Neuronal stem cell (in vitro differentiated cells): ENCODE results near the gene PTGES2.

Experiments used
- DNase-seq: peaks from one replicate; pipeline ENCODE4 v3.0.0-alpha.2; 2013; ENCODE audit warnings: low spot score
- H2AFZ ChIP-seq: one replicate; pipeline ENCODE4 v1.6.1; 2013; ENCODE audit warnings: mild to moderate bottlenecking, low read length, inconsistent platforms
- H2AK5ac ChIP-seq: 2 replicates; pipeline ENCODE4 v1.6.1; 2013; ENCODE audit warnings: low read depth, mild to moderate bottlenecking, inconsistent platforms, low read length, moderate library complexity, mixed read lengths
- H2BK120ac ChIP-seq: 2 replicates; pipeline ENCODE4 v1.6.1; 2013; ENCODE audit warnings: low read depth, mild to moderate bottlenecking, inconsistent platforms, low read length, moderate library complexity, mixed read lengths
- H2BK12ac ChIP-seq: one replicate; pipeline ENCODE4 v1.6.1; 2013; ENCODE audit warnings: low read length, inconsistent platforms
- H2BK15ac ChIP-seq: 2 replicates; pipeline ENCODE4 v1.6.1; 2013; ENCODE audit warnings: mild to moderate bottlenecking, low read length, inconsistent platforms, mixed read lengths
- H2BK5ac ChIP-seq: one replicate; pipeline ENCODE4 v1.6.1; 2013; ENCODE audit warnings: inconsistent platforms, mild to moderate bottlenecking, low read length, moderate library complexity
- H3K14ac ChIP-seq: one replicate; pipeline ENCODE4 v1.6.1; 2013; ENCODE audit warnings: low read length, inconsistent platforms
- H3K18ac ChIP-seq: 2 replicates; pipeline ENCODE4 v1.6.1; 2013; ENCODE audit warnings: low read length, inconsistent platforms
- H3K23ac ChIP-seq: 2 replicates; pipeline ENCODE4 v1.6.1; 2013; ENCODE audit warnings: low read depth, mild to moderate bottlenecking, mixed read lengths, low read length, inconsistent platforms; ENCODE audit not compliant: poor library complexity
- H3K27ac ChIP-seq: replicated peaks from 3 replicates; pipeline ENCODE4 v1.5.1; 2013; ENCODE audit warnings: low read length, inconsistent platforms
- H3K27me3 ChIP-seq, 3 experiments: 2 replicates each; pipeline ENCODE4 v1.6.1; 2013; ENCODE audit warnings: low read length in 3 of 3, mild to moderate bottlenecking in 2 of 3, inconsistent platforms in 1 of 3, low read depth in 1 of 3, mixed read lengths in 1 of 3, moderate library complexity in 1 of 3; ENCODE audit not compliant: control insufficient read depth in 3 of 3, insufficient read depth in 3 of 3
- H3K36me3 ChIP-seq, 2 donors: replicated peaks in 1 of 2; 2 replicates each; pipeline ENCODE4 v1.6.1; 2013; ENCODE audit warnings: low read length in 2 of 2; ENCODE audit not compliant: control insufficient read depth in 2 of 2, insufficient read depth in 2 of 2
- H3K4ac ChIP-seq: 2 replicates; pipeline ENCODE4 v1.6.1; 2013; ENCODE audit warnings: inconsistent platforms, mild to moderate bottlenecking, low read length, moderate library complexity
- H3K4me1 ChIP-seq, 2 donors: 1 replicate in 1 of 2; 2 replicates in 1 of 2; pipeline ENCODE4 v1.6.1; 2013; ENCODE audit warnings: low read length in 2 of 2, low read depth in 1 of 2; ENCODE audit not compliant: control insufficient read depth in 2 of 2, insufficient read depth in 1 of 2
- H3K4me2 ChIP-seq: one replicate; pipeline ENCODE4 v1.6.1; 2013; ENCODE audit warnings: mild to moderate bottlenecking, low read length, inconsistent platforms; ENCODE audit not compliant: insufficient read depth, poor library complexity, severe bottlenecking
- H3K4me3 ChIP-seq, 2 donors: 2 replicates each; pipeline ENCODE4 v1.5.1; 2013; ENCODE audit warnings: low read length in 2 of 2, mild to moderate bottlenecking in 2 of 2, inconsistent platforms in 1 of 2, moderate library complexity in 1 of 2
- H3K79me1 ChIP-seq: one replicate; pipeline ENCODE4 v1.6.1; 2013; ENCODE audit warnings: low read depth, mild to moderate bottlenecking, inconsistent platforms, low read length, moderate library complexity
- H3K9ac ChIP-seq: one replicate; pipeline ENCODE4 v1.6.1; 2013; ENCODE audit warnings: mild to moderate bottlenecking, low read depth, low read length, inconsistent platforms; ENCODE audit not compliant: poor library complexity
- H3K9me3 ChIP-seq, 2 donors: replicated peaks in 1 of 2; 2 replicates each; pipeline versions ENCODE3 to v1.6.1; 2013; ENCODE audit warnings: low read length in 2 of 2, mild to moderate bottlenecking in 2 of 2, inconsistent platforms in 1 of 2, low read depth in 1 of 2, mixed read lengths in 1 of 2, moderate library complexity in 1 of 2; ENCODE audit not compliant: control insufficient read depth in 2 of 2, insufficient read depth in 1 of 2
- H4K8ac ChIP-seq: one replicate; pipeline ENCODE4 v1.6.1; 2013; ENCODE audit warnings: low read depth, mild to moderate bottlenecking, inconsistent platforms, low read length, moderate library complexity
- H4K91ac ChIP-seq: one replicate; pipeline ENCODE4 v1.6.1; 2013; ENCODE audit warnings: low read length, low read depth, mild to moderate bottlenecking, inconsistent platforms; ENCODE audit not compliant: poor library complexity
- WGBS, 2 donors: extraction: QIAGEN DNeasy Blood & Tissue Kit; methylation state at CpG; one replicate each; pipeline ENCODE4 v1.1.7; 2013; ENCODE audit warnings: missing lambda C conversion rate in 2 of 2, mixed read lengths in 1 of 2; ENCODE audit not compliant: insufficient read length in 2 of 2, insufficient replicate concordance in 1 of 2; ENCODE audit errors: extremely low coverage in 2 of 2; 5-methylcytosine and 5-hydroxymethylcytosine counted together

The PTGES2 gene

DNA sequence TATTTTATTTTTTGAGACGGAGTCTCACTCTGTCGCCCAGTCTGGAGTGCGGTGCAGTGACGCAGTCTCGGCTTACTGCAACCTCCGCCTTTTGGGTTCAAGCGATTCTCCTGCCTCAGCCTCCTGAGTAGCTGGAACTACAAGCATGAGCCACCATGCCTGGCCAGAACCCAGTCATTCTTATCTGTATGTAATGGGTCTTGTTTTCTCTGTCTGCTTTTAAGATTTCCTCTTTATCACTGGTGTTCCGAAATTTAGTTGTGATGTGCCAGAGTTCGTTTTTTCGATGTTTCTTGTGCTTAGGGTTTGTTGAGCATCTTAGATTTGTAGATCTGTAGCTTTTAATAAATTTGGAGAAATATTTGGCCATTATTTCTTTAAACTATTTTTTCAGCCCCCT, 40.3 kb downstream of the PTGES2 start:
- Histone ChIP-seq H2BK12ac (no peak overlapping the region), H3K36me3 (peaks cover 0 to 9% of the 10 kb centered on the region in 2 donors), H2BK5ac (no peak overlapping the region), H3K23ac (no peak overlapping the region), H3K79me1 (no peaks in the 10 kb centered on the region), H3K27ac (no peak overlapping the region), H3K4me2 (no peak overlapping the region), H3K9ac (no peak overlapping the region), H3K27me3 (no peaks in the 10 kb centered on the region), H3K18ac (no peak overlapping the region), H3K4ac (no peak overlapping the region), H3K4me3 (no peak overlapping the region), H4K91ac (no peak overlapping the region), H2BK120ac (no peak overlapping the region), H3K4me1 (peaks cover 7 to 13% of the 10 kb centered on the region in 2 donors), H2BK15ac (no peak overlapping the region), H4K8ac (no peak overlapping the region), H3K14ac (no peak overlapping the region), H2AFZ (no peak overlapping the region), H3K9me3 (no peaks in the 10 kb centered on the region), H2AK5ac (no peak overlapping the region)
- DNase-seq = no peak
- WGBS, 2 donors = no CpG with 5 or more reads among the region's 10 CpGs

DNA sequence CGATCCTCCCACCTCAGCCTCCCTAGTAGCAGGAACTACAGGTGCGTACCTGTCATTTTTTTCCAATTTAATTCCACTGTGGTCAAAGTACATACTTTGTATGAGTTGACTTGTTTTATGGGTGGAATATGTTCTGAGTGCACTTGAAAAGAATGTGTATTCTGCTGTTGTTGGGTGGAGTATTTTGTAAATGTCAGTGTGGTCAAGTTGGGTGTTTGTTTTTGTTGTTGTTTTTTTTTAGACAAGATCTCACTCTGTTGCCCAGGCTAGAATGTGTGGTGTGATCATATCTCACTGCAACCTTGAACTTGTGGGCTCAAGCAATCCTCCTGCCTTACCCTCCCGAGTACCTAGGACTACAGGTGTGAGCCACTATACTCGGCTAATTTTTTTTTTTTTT, 41.6 kb downstream of the PTGES2 start:
- no peak overlapping the region for H3K4me2 ChIP-seq
- H3K4me3 ChIP-seq = no peak overlapping the region
- no peak overlapping the region for H3K23ac ChIP-seq
- H2BK5ac ChIP-seq = no peak overlapping the region
- no peak overlapping the region for H2BK15ac ChIP-seq
- no peaks in the 10 kb centered on the region for H3K79me1 ChIP-seq
- H3K9me3 ChIP-seq = no peaks in the 10 kb centered on the region
- H2AK5ac ChIP-seq = no peak overlapping the region
- H4K91ac ChIP-seq = no peak overlapping the region
- no peak overlapping the region for H2BK12ac ChIP-seq
- no peak overlapping the region for H2AFZ ChIP-seq
- no peak overlapping the region for H3K9ac ChIP-seq
- H3K27ac ChIP-seq = no peak overlapping the region
- DNase-seq = no peak
- H4K8ac ChIP-seq = no peak overlapping the region
- H3K4me1 ChIP-seq = peaks cover 10 to 11% of the 10 kb centered on the region in 2 donors
- no peak overlapping the region for H2BK120ac ChIP-seq
- H3K27me3 ChIP-seq = no peaks in the 10 kb centered on the region
- no CpG with 5 or more reads among the region's 4 CpGs for WGBS, 2 donors
- H3K14ac ChIP-seq = no peak overlapping the region
- H3K4ac ChIP-seq = no peak overlapping the region
- no peak overlapping the region for H3K18ac ChIP-seq
- peaks cover 0 to 9% of the 10 kb centered on the region in 2 donors for H3K36me3 ChIP-seq

DNA sequence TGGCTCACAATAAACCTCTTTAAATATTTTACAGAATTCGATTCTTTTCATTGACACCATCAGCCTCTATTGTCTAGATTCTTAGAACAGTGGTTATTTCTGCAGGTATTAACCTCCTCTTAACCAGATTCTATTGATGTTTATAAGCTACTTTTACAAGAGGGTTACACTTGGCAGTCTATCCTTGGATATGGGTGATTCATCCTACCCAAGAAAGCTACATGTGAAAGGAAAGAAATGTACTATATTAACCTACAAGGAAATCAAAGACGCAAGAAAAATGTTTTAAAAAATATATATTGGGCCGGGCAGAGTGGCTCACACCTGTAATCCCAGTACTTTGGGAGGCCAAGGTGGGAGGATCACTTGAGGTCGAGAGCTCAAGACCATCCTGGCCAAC, 42.8 kb downstream of the PTGES2 start:
- Histone ChIP-seq H3K18ac (no peak overlapping the region), H2BK12ac (no peak overlapping the region)
- WGBS, 2 donors = no CpG with 5 or more reads among the region's 4 CpGs

DNA sequence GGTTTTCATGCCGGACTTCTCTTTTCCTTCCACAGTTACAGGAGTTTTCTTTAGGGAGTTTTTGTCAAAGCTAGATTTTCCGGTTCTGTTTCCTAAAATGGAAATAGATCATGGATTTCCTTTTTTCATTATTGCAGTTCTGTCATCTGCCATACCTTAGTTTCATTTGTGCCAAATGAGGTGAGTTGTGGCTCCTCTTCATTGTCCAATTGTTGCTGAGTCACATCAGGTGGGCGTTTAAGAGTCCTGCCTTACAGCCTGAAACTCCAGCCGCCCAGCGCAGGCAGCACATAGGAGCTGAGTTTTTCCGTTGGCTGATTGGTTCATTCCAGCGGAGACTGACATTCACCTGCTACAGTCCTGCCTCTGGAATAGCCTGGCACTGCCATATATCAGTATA, 45.4 kb downstream of the PTGES2 start:
- H3K4me1 ChIP-seq = peaks cover 15 to 16% of the 10 kb centered on the region in 2 donors
- no peak overlapping the region for H3K4me2 ChIP-seq
- no peak overlapping the region for H3K18ac ChIP-seq
- no peak overlapping the region for H3K14ac ChIP-seq
- no peak overlapping the region for H2BK12ac ChIP-seq
- no peak overlapping the region for H3K23ac ChIP-seq
- H3K4ac ChIP-seq = no peak overlapping the region
- no peaks in the 10 kb centered on the region for H3K27me3 ChIP-seq
- H3K4me3 ChIP-seq = no peak overlapping the region
- DNase-seq = no peak
- no peaks in the 10 kb centered on the region for H3K79me1 ChIP-seq
- no peak overlapping the region for H4K8ac ChIP-seq
- no peak overlapping the region for H2AK5ac ChIP-seq
- whole genome bisulfite sequencing, 2 donors = no CpG with 5 or more reads among the region's 7 CpGs
- peaks cover 0 to 13% of the 10 kb centered on the region in 2 donors for H3K36me3 ChIP-seq
- H3K27ac ChIP-seq = peak overlapping the region; percentile 24
- H2BK15ac ChIP-seq = no peak overlapping the region
- H3K9me3 ChIP-seq = no peaks in the 10 kb centered on the region
- H4K91ac ChIP-seq = no peak overlapping the region
- H3K9ac ChIP-seq = no peak overlapping the region
- no peak overlapping the region for H2BK5ac ChIP-seq
- no peak overlapping the region for H2BK120ac ChIP-seq
- no peak overlapping the region for H2AFZ ChIP-seq

More for the DNA sequence above, 42.8 kb downstream of the PTGES2 start:
- H3K14ac ChIP-seq = no peak overlapping the region
- H2BK120ac ChIP-seq = no peak overlapping the region
- no peak for DNase-seq
- H3K4me2 ChIP-seq = no peak overlapping the region
- no peak overlapping the region for H3K27ac ChIP-seq
- H2AFZ ChIP-seq = no peak overlapping the region
- no peak overlapping the region for H2BK5ac ChIP-seq
- peaks cover 14 to 15% of the 10 kb centered on the region in 2 donors for H3K4me1 ChIP-seq
- H3K4me3 ChIP-seq = no peak overlapping the region
- H2AK5ac ChIP-seq = no peak overlapping the region
- no peak overlapping the region for H4K8ac ChIP-seq
- no peaks in the 10 kb centered on the region for H3K27me3 ChIP-seq
- no peak overlapping the region for H3K23ac ChIP-seq
- H3K79me1 ChIP-seq = no peaks in the 10 kb centered on the region
- peaks cover 0 to 9% of the 10 kb centered on the region in 2 donors for H3K36me3 ChIP-seq
- no peak overlapping the region for H4K91ac ChIP-seq
- H2BK15ac ChIP-seq = no peak overlapping the region
- H3K4ac ChIP-seq = no peak overlapping the region
- no peak overlapping the region for H3K9ac ChIP-seq
- no peaks in the 10 kb centered on the region for H3K9me3 ChIP-seq
